ENCODE measurements around the gene BRF1. TPM values are rescaled to one million over a fixed set of nuclear protein-coding genes. Genes with fewer than 3 reads are reported as not detected.

The BRF1 gene
- total and polyA plus RNA-seq, 2 of the 13 experiments (the other 11 are each of a cell fraction or from before 2014, with no cell fraction given): 5.1 to 11.0 TPM

- BruUV-seq (replicated peaks): no TSS peak
- no peak for DNase-seq (ENCODE audit: low spot score)
- no peak overlapping the region for H2AFZ ChIP-seq (ENCODE audit: low read length)
- ATAC-seq: no peak; the same call in 2 of the 3 replicates
- CTCF ChIA-PET (ENCODE audit: low intra/inter-chr PET ratio, low total read pairs): no interaction called here
- H3K4me1 ChIP-seq (ENCODE audit: insufficient read depth, low read length): peaks cover 25% of the 10 kb centered on the region
- 83% methylated on average over 17 of the region's 20 CpGs for WGBS (ENCODE audit: low lambda C conversion rate)
- H3K9me3 ChIP-seq (ENCODE audit: low read length): no peaks in the 10 kb centered on the region
- H3K9ac ChIP-seq (ENCODE audit: insufficient read depth, low read depth, low read length): no peak overlapping the region
- H4K20me1 ChIP-seq (ENCODE audit: insufficient read depth, low read length): 0 out of 2 replicates have a peak, but pooled peaks cover 7% of the 10 kb centered on the region
- no peak for TF ChIP-seq ZSCAN29 (CRISPR knock-in tag; conservative IDR thresholded peaks at IDR 0.05)
- TF ChIP-seq, protein P1, sequence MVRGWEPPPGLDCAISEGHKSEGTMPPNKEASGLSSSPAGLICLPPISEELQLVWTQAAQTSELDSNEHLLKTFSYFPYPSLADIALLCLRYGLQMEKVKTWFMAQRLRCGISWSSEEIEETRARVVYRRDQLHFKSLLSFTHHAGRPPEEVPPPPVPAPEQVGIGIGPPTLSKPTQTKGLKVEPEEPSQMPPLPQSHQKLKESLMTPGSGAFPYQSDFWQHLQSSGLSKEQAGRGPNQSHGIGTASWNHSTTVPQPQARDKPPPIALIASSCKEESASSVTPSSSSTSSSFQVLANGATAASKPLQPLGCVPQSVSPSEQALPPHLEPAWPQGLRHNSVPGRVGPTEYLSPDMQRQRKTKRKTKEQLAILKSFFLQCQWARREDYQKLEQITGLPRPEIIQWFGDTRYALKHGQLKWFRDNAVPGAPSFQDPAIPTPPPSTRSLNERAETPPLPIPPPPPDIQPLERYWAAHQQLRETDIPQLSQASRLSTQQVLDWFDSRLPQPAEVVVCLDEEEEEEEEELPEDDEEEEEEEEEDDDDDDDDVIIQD (CRISPR knock-in tag; IDR thresholded peaks at IDR 0.05; ENCODE audit: low read depth): no peak
- TF ChIP-seq EED (CRISPR knock-in tag; IDR thresholded peaks at IDR 0.05): no peak
- no peak for TF ChIP-seq SATB2 (CRISPR knock-in tag; IDR thresholded peaks at IDR 0.05)
- no peak for TF ChIP-seq ZNF746 (CRISPR knock-in tag; IDR thresholded peaks at IDR 0.05)
- TF ChIP-seq ZNF724P (CRISPR knock-in tag; IDR thresholded peaks at IDR 0.05; ENCODE audit: borderline replicate concordance): no peak
- TF ChIP-seq SP140L (CRISPR knock-in tag; IDR thresholded peaks at IDR 0.05; ENCODE audit: borderline replicate concordance): no peak
- no peak for TF ChIP-seq TFAP4 (IDR thresholded peaks at IDR 0.05; ENCODE audit: borderline replicate concordance, low read depth)
- no peak for TF ChIP-seq KAT2B (IDR thresholded peaks at IDR 0.05; ENCODE audit: borderline replicate concordance, low read depth, low read length)
- TF ChIP-seq HNF4G (IDR thresholded peaks at IDR 0.05; ENCODE audit: borderline replicate concordance, low read depth, low read length): no peak
- no peak for TF ChIP-seq HNF4G (CRISPR knock-in tag; IDR thresholded peaks at IDR 0.05; ENCODE audit: borderline replicate concordance, low read depth)
- no peak for TF ChIP-seq HNF1A (IDR thresholded peaks at IDR 0.05; ENCODE audit: low read depth)
- no peak for TF ChIP-seq HNF1A (CRISPR knock-in tag; IDR thresholded peaks at IDR 0.05; ENCODE audit: borderline replicate concordance)
- no peak for TF ChIP-seq PCBP2 (optimal IDR thresholded peaks at IDR 0.05; ENCODE audit: low read depth, low read length, poor library complexity, severe bottlenecking)
- no peak for TF ChIP-seq HCFC1 (IDR thresholded peaks at IDR 0.05; ENCODE audit: low read depth, low read length)
- no peak for TF ChIP-seq ZNF75D (CRISPR knock-in tag; IDR thresholded peaks at IDR 0.05; ENCODE audit: borderline replicate concordance)
- no peak overlapping the region for H3K4me2 ChIP-seq (ENCODE audit: low read depth, low read length)
- no peak for FAIRE-seq
- H3K36me3 ChIP-seq (replicated peaks in 1 of 2; ENCODE audit: control insufficient read depth in 1 of 2, insufficient read depth in 2 of 2, low read length in 2 of 2): no peaks in the 10 kb centered on the region; a peak in 1 of 5 replicates
- peaks cover 2% of the 10 kb centered on the region for H3K79me2 ChIP-seq (ENCODE audit: insufficient read depth, low read length)
- H3K4me3 ChIP-seq (replicated peaks in 1 of 3; ENCODE audit: insufficient read depth in 1 of 3, low read depth in 2 of 3, low read length in 3 of 3): no peak overlapping the region
- H3K27me3 ChIP-seq (ENCODE audit: control insufficient read depth in 1 of 2, insufficient read depth in 2 of 2, low read length in 2 of 2): no peaks in the 10 kb centered on the region
- POLR2A ChIA-PET: no interaction called here
- in situ Hi-C loops (cut with HindIII; ENCODE audit: extremely low pct_ligation_motif_present, low pct_unique_long_range_greater_than_20kb): no loop called here
- intact Hi-C loops (cut with micrococcal nuclease; ENCODE audit: unreplicated experiment): no loop called here
- H3K27ac ChIP-seq (ENCODE audit: extremely low read length, insufficient read depth, low read length): no peak overlapping the region
These were observed 40.3 kb upstream of the BRF1 start for GRCh38 chr14:105340821-105341733.

Measured in HepG2 (cell line).